GM18505 (cell line): ENCODE measurements around the gene TFE3.

Experiments
- ATAC-seq: cut with Tn5 transposase; IDR thresholded peaks from one replicate; pipeline ENCODE4 v1.9.1; 2021; ENCODE audit not compliant: unreplicated experiment
- POLR2A ChIP-seq: IDR thresholded peaks from 4 replicates; pipeline ENCODE4 v1.6.1; 2011; ENCODE audit warnings: borderline replicate concordance; ENCODE audit not compliant: insufficient read depth, insufficient read length; ENCODE audit errors: extremely low read depth

TFE3 gene

DNA sequence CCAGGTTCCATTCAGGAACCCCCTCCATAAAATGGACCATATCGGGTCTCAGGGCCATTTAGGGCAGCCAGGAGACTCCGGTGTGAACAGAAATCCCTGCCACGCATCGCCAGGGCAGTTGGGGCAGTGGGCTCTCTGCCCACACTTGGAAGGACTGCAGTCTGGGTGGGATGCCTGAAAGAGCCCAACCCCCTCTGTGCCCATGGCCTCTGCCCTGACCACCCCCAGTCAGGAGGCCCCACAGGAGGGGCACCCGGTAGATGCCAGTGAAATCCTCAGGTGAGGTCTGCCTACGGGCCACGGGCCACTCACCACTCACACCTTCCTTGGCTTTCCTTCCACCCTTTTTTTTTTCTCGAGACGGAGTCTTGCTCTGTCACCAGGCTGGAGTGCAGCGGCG is 25.9 kb upstream of the TFE3 start:
- no peak for TF ChIP-seq POLR2A
- no peak for ATAC-seq

DNA sequence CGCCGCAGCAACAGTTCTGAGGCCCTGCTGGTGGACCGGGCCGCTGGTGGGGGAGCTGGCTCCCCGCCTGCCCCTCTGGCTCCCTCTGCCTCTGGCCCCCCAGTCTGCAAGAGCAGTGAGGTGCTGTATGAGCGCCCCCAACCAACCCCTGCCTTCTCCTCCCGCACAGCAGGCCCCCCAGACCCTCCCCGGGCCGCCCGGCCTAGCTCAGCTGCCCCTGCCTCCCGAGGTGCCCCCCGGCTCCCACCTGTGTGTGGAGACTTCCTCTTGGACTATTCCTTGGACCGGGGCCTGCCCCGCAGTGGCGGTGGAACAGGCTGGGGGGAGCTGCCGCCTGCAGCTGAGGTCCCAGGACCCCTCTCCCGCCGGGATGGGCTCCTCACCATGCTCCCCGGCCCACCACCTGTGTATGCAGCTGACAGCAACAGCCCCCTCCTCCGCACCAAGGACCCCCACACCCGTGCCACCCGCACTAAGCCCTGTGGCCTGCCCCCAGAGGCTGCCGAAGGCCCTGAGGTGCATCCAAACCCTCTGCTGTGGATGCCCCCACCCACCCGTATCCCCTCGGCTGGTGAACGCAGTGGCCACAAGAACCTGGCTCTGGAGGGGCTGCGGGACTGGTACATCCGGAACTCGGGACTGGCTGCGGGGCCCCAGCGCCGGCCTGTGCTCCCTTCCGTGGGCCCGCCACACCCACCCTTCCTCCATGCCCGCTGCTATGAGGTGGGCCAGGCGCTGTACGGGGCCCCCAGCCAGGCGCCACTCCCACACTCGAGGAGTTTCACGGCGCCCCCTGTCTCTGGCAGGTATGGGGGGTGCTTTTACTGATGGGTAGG is 24.3 kb upstream of the TFE3 start:
- no peak for ATAC-seq
- no peak for TF ChIP-seq POLR2A

DNA sequence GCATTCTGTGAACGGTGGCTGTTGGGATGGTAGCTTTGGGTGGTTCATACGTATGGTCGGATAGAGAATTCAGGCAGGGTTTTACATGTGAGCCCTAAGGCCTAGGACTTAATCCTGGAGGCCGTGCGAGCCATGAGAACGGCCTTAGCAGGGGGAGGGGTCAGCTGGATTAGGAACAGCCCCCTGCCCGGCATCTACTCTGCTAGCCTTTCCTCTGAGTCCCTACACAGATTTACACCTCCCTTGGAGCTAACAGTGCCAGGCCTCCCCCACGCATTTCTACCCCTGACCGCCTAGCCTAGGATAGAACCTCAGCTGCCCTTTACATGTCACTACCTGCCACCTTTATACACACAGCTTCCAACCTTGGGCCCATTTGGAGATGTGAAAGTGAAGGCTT is 23.5 kb upstream of the TFE3 start:
- no peak for TF ChIP-seq POLR2A
- no peak for ATAC-seq

DNA sequence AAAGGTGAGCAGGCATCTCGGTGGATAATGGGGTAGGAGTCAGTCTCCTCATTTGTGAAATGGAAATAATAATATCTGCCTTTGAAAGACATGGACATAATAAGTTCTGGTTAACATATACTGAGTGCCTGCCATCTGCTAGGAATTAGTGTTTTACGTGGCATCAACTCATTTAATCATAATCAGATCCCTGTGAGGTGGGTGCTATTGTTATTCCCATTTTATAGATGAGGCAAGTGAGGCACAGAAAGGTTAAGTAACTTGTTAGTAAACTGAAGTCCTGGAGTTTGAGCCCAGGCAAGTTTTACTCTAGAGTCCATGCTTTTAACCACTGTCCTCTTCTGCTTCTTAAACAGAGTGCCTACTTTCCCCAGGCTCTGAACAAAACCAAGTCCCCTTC is 23.1 kb upstream of the TFE3 start:
- TF ChIP-seq POLR2A = no peak
- no peak for ATAC-seq

DNA sequence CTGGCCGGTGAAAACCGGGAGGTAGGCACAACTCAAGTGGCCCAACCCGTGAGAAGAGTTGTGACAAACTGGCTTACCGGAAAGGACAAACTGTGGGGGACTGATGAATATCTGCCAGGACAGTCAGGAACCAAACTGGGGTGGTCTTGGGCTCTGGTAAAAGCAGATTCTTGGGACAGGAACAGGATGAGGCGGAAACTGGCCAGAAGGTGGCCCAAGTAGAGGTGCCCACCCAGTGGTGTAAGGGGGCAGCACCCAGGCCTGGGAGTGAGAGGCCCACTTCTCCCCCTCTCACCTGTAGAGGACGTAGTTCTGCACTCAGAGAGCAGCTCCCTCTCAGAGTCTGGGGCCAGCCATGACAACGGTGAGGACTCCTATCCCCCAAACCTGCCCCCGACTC is 21.6 kb upstream of the TFE3 start:
- no peak for TF ChIP-seq POLR2A
- ATAC-seq = no peak

DNA sequence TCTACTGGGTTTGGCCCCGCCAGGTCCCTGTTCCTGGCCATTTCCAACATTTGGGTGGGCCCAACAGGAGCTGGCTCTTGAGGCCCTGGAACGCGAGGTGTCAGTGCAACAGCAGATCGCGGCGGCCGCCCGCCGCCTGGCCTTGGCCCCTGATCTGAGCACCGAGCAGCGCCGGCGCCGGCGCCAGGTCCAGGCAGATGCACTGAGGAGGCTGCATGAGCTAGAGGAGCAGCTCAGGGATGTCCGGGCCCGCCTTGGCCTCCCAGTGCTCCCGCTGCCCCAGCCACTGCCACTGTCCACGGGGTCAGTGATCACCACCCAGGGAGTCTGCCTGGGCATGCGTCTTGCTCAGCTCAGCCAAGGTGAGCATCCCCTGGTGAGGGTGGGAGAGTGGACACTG is 21.1 kb upstream of the TFE3 start:
- no peak for TF ChIP-seq POLR2A
- no peak for ATAC-seq

DNA sequence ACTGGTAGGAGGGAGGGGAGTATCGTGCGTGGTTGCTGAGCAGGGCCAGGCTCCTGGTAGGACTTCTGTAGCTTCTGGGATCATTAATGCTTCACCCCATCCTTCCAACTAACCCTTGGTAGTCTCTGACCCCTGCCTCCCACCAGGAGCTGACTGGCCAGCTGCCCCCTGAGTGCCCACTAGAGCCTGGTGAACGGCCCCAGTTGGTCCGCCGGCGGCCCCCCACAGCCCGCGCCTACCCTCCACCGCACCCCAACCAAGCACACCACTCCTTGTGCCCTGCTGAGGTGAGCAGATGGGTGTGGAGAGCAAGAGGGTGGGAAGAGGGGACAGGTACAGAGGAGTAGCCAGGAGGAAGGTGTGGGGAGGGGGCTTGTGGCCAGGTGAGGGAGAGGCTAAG is 20.6 kb upstream of the TFE3 start:
- no peak for TF ChIP-seq POLR2A

DNA sequence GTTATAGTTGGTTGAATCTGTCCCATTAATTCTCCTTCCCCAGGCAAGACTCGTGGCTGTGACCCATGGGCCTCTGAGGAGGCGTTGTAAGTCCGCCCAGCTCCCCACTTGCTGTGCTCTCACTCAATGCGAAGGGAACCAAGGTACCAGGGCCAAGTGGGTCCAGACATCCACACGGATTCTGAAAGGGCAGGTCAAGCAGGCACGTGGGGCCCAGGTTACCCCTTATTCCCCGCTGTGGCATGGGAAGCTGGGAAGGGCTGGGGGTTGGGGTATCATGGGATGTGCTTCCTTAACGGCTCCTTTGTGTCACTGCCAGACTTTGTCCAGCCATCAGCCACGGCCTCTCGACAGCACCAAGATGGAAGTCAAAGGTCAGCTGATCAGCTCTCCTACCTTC is 18.8 kb upstream of the TFE3 start:
- TF ChIP-seq POLR2A = no peak

More for the DNA sequence above, 20.6 kb upstream of the TFE3 start:
- ATAC-seq = no peak

DNA sequence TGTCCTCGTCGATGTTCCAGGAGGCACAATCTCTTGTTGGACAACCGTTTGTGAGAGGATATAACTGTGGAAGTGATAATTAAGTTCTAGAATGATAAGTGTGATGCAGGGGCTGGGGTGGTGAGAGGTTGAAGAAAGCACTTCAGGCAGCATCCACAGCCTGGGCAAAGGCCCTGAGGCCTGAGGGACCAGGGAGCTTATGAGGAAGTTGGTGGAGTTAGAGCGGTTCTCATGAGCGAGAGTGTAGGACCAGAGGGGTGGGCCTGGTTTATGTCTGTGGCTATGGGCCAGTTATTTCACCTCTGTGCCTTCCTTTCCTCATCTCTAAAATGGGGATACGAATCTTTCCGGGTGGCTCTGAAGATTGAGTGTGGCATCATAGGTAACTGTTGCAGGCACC is 18.3 kb upstream of the TFE3 start:
- TF ChIP-seq POLR2A = no peak
- no peak for ATAC-seq

More for the DNA sequence above, 18.8 kb upstream of the TFE3 start:
- no peak for ATAC-seq

DNA sequence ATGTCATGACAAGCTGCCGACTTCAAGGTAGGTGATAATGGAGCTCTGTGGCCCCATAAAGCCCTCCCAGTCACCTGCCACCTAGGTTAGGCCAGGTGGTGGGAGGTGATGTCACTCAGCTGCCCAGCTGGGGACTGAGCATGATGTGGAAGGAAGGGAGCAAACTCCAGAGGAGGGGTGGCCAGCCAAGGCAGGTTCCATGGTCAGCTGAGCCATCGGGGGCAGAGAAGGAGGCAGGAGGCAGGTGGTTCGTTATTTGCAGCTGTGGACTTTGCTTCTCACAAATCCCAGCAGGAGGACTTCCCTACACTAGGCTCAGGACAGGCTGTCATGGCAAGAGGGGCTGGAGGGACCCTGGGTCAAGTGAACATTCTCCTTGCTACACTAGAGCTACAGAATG is 17.8 kb upstream of the TFE3 start:
- ATAC-seq = no peak
- TF ChIP-seq POLR2A = no peak

DNA sequence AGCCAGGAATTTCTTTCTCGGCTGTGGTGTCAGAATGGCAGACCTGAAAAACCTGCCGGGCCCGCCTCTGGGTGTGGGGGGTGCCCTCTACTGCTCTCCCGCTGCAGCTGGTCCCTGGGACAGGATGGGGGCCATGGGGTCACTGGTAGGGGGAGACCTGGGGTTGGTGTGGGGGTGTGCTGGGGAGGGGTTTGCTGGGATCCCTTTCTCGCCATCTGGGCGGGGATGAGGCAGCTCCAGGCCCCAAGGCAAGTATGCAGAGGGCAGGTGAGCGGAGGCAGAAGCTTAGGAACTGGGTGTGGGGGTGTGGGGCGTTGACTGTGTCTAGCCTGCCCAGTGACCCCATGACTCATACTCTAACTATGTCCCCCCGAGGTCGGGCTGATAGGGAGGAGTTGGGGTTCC is 16.5 kb upstream of the TFE3 start:
- no peak for TF ChIP-seq POLR2A
- no peak for ATAC-seq

DNA sequence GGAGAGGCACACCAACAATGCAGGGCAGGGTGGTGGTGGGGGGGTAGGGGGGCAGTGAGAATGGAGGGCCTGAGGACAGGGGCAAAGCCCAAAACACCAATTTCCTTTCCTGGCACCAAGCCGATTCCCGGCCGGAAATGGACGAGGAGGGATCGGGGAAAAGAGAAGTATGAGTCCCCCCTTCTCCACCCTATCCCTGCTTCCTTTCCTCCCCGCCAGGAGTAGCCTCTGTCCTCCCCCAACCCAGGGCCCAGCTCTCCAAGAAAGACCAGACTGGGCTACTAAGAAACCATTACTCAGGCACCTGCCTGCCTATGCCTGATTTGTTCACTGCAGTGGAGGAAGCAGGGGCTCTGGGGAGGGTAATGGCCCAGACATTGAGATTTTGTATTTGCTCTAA is 16.0 kb upstream of the TFE3 start:
- ATAC-seq = no peak
- no peak for TF ChIP-seq POLR2A

DNA sequence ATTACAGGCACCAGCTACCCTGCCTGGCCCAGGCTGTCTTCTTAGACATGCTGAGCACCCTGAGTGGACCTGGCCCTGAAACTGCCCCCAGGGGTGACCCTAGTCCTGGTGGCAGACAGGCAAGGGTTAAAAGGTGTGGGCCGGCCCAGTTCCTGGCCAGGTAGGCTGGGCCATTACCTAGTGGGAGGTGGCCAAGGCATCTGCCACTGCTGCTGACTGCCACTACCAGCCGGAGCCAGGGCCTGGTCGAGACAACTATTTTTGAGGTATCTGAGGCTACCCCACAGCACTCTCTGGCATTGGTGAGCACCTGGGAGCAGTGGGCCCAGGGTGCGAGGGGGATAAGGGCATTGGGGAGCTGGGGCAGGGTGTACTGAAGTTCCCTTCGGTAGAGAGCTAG is 15.6 kb upstream of the TFE3 start, which contains the start of gene CCDC120:
CCDC120 (plus strand) TSS at position 206 of the 400 bp plus-strand sequence. CDS start 3,043 bp downstream, outside the sequence.
- no peak for ATAC-seq
- TF ChIP-seq POLR2A = no peak

DNA sequence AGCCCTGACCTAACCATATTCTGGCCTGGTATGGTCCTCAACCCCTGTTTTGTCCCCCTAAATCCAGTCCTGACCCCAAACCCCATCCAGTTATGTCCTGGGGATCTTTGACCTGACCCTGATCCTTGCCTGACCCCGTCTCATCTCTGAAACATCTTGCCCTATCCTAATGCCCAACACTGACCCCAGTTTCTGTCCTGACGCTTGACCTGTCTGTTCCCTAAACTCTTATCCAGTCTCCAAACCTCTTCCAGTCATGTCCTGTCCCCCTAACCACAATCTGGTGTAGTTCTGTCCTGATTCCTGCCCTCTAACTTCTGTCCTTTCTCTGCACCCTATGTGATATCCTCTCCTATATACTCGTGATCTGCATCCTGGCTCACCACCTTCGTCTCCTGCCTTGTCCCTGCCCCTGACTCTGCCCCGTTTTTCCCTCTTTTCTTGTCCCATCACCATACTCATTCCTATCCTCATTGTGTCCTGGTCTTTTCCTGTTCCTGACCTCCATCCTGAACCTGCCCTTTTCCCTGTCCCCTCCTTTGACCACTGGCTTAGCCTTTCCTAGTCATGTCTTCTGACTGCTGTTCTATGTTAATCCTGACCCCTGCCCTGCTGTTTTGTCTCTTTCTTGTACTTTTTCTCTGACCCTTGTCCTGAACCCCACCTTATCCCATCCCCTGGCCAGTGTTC is 11.1 kb upstream of the TFE3 start:
- no peak for ATAC-seq
- TF ChIP-seq POLR2A = no peak

DNA sequence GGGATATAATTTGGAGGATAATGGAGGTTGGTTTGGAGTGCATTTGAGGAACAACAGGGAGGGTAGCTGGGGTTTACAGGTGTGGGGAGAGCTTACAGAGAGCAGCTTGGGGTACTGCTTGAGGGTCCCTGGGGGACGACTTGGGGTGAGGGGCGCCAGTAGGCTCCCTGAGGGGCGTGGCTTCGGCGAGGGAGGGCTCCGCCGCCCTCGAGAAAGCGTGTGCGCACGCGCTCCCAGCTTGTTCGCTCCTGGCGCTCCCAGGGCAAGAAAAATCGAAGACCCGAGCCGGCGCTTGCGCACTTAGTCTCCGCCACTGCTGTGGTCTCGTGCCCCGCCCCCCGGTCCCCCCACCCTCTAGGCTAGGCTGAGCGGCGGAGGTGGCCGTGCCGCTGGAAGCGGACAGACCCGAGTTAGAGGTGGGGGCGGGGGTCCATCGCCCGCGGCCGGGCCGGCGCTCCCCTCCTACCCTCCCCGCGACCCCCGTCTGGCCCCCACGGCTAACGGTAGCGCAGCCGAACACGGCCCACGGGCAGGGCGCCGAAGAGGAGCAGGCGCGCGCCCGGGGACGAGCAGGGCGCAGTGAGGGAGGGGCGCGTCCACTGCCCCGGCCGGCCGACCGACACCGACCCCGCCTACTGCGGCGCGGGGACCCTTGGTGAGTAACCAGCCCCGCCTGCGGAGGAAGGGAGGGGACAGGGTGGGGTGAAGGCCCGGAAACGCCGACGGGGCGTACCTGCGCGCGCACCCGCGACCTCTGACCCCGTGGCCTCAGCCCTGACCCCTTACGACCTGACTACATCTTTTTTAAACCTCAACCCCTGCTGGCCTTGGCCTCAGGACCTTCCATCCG is 10.3 kb upstream of the TFE3 start:
- ATAC-seq = no peak
- TF ChIP-seq POLR2A = peak; percentile 17
